Activated T-cell treated with anti-CD3 and anti-CD28 coated beads for 4 hours (primary cell): ENCODE results near the gene ADGRG3.
"Not testable (repeated sequence)": the region's sequence is repeated elsewhere in the genome, so short reads cannot be mapped to it uniquely, and the experiment has no call there.

Experiments
- DNase-seq: peaks from one replicate; pipeline ENCODE4 v3.0.0-alpha.2; 2020

Gene ADGRG3

GRCh38 chr16:57663917-57664661 is 4.0 kb upstream of the ADGRG3 start:
- DNase-seq = no peak

- DNase-seq = no peak
These were observed 3.5 kb upstream of the ADGRG3 start for GRCh38 chr16:57664662-57665025.

DNA sequence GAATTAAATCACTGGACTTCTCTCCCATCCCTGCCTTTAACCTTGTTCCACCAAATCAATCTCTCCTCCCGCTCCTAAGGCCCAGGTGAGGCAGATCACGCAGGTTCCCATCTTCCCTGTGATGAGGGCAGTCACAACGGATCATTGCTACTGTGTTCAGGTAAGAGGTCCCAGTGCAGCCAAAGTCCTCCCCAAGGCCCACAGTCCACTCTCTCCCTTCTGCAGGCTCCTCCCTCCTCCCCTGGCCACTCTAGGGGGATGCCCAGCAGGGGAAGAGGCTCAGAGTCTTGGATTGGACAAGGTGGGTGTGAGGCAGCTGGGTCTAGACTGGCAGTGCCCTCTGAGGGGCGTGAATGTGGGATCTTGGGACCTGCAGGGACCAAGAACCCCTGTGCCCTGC is 2.6 kb upstream of the ADGRG3 start:
- no peak for DNase-seq

DNA sequence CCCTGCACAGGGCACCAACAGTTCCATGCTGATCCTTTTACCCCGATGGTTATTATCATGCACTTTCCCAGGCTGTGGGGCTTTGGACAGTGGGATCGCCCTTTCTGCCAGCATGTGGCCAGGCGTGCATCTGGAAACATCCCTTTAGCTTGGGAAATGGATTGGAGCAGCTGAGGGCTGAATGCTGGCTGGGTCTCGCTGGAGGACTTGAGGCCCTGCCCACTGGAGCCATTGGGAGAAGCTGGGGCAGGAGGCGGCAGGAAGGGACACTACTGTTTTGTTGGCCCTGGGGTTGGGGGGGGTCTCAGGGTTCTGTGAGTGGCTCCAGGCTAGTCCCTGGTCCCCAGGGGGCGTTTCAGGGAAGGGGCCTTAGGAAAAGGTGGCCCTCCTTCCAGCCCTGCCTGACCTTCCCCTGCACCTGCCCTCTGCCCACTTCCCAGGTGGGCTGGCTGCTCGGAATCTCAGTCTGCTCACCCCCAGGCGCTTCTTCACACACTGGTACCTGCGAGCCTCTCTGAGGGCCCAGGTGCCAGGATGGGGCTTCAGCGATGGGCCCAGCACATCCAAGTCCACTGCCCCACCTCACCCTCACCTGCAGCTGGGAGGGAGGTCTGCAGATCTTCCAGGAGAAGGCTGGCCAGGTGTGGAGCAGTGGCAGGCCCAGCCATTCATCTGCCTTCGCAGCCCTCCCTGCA is 1.6 kb upstream of the ADGRG3 start:
- no peak for DNase-seq

DNA sequence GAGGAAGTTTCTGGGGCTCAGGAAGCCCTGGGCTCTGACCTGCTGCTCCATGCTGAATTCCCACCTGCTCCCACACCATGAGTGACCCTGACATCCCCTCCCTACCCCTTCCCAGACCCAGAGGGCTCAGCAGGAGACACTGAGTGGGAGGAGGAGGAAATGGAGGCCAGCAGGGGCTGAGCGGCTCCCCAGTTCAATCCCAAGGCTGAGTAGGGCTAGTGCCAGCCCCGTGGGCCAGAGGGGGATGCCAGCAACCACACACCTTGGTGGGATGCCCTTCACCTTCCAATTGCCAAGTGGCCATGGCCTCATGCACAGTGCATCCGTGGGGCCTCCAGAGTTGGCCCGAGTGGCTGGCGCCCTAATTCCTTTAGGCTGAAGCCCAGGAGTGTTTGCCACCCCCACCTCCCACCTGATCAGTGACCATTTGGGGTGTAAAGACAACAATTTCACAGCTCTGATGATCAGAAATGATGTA is 1.0 kb upstream of the ADGRG3 start:
- DNase-seq = no peak

- no peak for DNase-seq
These were observed 412 bp upstream of the ADGRG3 start for GRCh38 chr16:57667526-57668262.

GRCh38 chr16:57668630-57669475 is 747 bp downstream of the ADGRG3 start:
- no peak for DNase-seq

- no peak for DNase-seq
These were observed 1.5 kb downstream of the ADGRG3 start for GRCh38 chr16:57669476-57670162.

- DNase-seq = no peak
These were observed 2.1 kb downstream of the ADGRG3 start for GRCh38 chr16:57670196-57670595.

GRCh38 chr16:57671451-57671850 is 3.3 kb downstream of the ADGRG3 start:
- DNase-seq = not testable (repeated sequence)

DNA sequence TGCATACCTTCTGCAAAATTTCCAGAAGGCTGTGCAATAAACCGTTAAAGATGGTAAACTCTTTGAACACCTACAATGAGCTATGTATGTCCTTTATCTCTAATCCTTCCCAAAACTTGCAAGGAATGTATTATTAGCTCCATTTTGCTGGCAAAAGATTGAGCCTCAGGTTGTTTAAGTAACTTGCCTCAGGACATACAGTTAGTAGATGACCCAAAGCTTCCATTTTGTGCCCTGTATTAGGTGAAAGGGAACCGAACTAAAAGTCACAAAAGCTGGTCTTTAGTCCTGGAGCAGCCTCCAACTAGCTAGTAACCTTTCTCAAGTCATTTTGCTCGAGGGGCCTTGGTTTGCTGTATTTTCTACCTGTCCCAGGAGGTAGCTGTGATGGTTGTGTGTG is 4.3 kb downstream of the ADGRG3 start:
- DNase-seq = no peak

- DNase-seq = no peak
These were observed 4.7 kb downstream of the ADGRG3 start for GRCh38 chr16:57672824-57673223.

GRCh38 chr16:57675741-57676551 is 7.8 kb downstream of the ADGRG3 start:
- no peak for DNase-seq

- no peak for DNase-seq
These were observed 8.5 kb downstream of the ADGRG3 start for GRCh38 chr16:57676553-57677085.

- DNase-seq = no peak
These were observed 9.7 kb downstream of the ADGRG3 start for GRCh38 chr16:57677622-57678369.

- no peak for DNase-seq
These were observed 10.9 kb downstream of the ADGRG3 start for GRCh38 chr16:57679016-57679415.

- DNase-seq = no peak
These were observed 11.8 kb downstream of the ADGRG3 start for GRCh38 chr16:57679767-57680482.

GRCh38 chr16:57680842-57681375 is 12.8 kb downstream of the ADGRG3 start:
- no peak for DNase-seq
